HG03108 (cell line): ENCODE data around the gene UBXN11.

Experiments used
- ATAC-seq: cut with Tn5 transposase; IDR thresholded peaks from one replicate; pipeline ENCODE4 v1.9.1; 2021; ENCODE audit warnings: moderate library complexity; ENCODE audit not compliant: unreplicated experiment

UBXN11 gene

GRCh38 chr1:26275580-26276431 is 30.6 kb downstream of the UBXN11 start:
- peak; percentile 31 for ATAC-seq

- no peak for ATAC-seq
These were observed 31.5 kb downstream of the UBXN11 start for GRCh38 chr1:26274801-26275425.

- ATAC-seq = no peak
These were observed 37.3 kb downstream of the UBXN11 start for GRCh38 chr1:26269198-26269550.

GRCh38 chr1:26268290-26269197 is 37.9 kb downstream of the UBXN11 start:
- no peak for ATAC-seq

- no peak for ATAC-seq
These were observed 41.0 kb downstream of the UBXN11 start for GRCh38 chr1:26265405-26265804.

GRCh38 chr1:26263212-26263611 is 43.2 kb downstream of the UBXN11 start:
- no peak for ATAC-seq

GRCh38 chr1:26259578-26259977 is 46.9 kb downstream of the UBXN11 start:
- ATAC-seq = no peak

GRCh38 chr1:26259005-26259404 is 47.4 kb downstream of the UBXN11 start:
- ATAC-seq = no peak

- no peak for ATAC-seq
These were observed 49.2 kb downstream of the UBXN11 start for GRCh38 chr1:26257222-26257621.

GRCh38 chr1:26254404-26254803 is 52.0 kb downstream of the UBXN11 start:
- no peak for ATAC-seq

GRCh38 chr1:26252718-26253117 is 53.7 kb downstream of the UBXN11 start:
- no peak for ATAC-seq

GRCh38 chr1:26239936-26240335 is 66.5 kb downstream of the UBXN11 start:
- no peak for ATAC-seq

GRCh38 chr1:26237230-26237966 is 69.0 kb downstream of the UBXN11 start:
- no peak for ATAC-seq

GRCh38 chr1:26234644-26235370 is 71.6 kb downstream of the UBXN11 start:
- ATAC-seq = peak; percentile 5

- peak; percentile 83 for ATAC-seq
These were observed 72.4 kb downstream of the UBXN11 start, which contains the start of gene CEP85 for GRCh38 chr1:26233903-26234643. CEP85 (plus strand) TSS chr1:26234200; CDS start chr1:26239784, 5,584 bp downstream.
